Stimulated activated CD8-positive, alpha-beta memory T cell treated with anti-CD3 and anti-CD28 coated beads, Interleukin-7, amount 100 ng/mL, for 1 hour (primary cell): ENCODE measurements around the gene CUL1.

Source experiments
- DNase-seq, 2 donors: peaks; one replicate each; pipeline ENCODE4 v3.0.0-alpha.2; 2020; ENCODE audit warnings: low read depth in 2 of 2

CUL1 gene

GRCh38 chr7:148850564-148850963 is 151.9 kb downstream of the CUL1 start:
- no peak for DNase-seq
